Upper lobe of left lung (tissue), 4 donors: ENCODE data around the gene PHF21A.

ENCODE experiments used
- CTCF ChIP-seq, 6 experiments: fragments of 450-650 bp in 4 of 6; fragments of 200-600 bp in 2 of 6; sonication (generic) in 2 of 6; IDR thresholded peaks; one replicate each; pipeline ENCODE4 v1.5.1; 2016 to 2019; ENCODE audit warnings: antibody characterized with exemption in 6 of 6
- EP300 ChIP-seq, 4 donors: sonication (generic); formaldehyde crosslinking; IDR thresholded peaks; one replicate each; pipeline ENCODE4 v1.5.1; 2017; ENCODE audit warnings: antibody characterized with exemption in 4 of 4, control low read depth in 2 of 4
- POLR2A ChIP-seq, 4 donors: fragments of 450-650 bp; IDR thresholded peaks; one replicate each; pipeline ENCODE4 v1.5.1; 2016 to 2017; ENCODE audit warnings: antibody characterized with exemption in 4 of 4, mild to moderate bottlenecking in 2 of 4
- POLR2AphosphoS5 ChIP-seq, 2 donors: sonication (generic); formaldehyde crosslinking; IDR thresholded peaks; one replicate each; pipeline ENCODE4 v1.5.1; 2017; ENCODE audit warnings: antibody characterized with exemption in 2 of 2

DNA sequence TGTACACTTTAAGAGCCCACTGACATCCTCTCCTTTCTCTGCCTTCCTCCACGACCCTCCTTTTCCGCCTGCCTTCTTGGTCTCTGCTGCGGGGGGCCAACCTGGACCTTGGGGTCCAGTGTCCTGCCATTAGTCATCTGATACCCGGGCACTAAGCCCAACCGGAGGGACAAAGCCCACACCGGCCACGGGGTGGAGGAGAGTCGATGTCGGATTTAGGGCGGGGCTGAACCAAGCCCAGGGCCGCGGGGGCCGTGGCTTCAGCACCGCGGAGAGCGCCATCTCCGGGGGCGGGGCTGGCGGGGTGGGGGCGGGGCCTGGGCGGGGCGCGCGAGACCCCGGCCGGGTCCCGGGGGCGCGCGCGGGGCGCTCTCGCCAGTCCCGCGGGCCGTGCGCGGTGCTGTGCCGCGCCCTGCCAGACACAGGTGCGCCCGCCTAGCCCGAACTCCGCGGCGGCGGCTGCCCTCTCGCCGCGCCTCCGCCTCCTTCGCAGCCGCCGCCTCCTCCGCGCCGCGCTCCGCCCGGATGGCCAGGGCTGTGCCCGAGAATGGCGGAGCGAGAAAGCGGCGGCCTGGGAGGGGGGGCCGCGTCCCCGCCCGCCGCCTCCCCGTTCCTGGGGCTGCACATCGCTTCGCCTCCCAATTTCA lies 235.9 kb downstream of the PHF21A start, which contains the start of gene MAPK8IP1:
- TF ChIP-seq CTCF (IDR thresholded peaks at IDR 0.05) (no peak), POLR2AphosphoS5 (IDR thresholded peaks at IDR 0.05) (no peak), POLR2A (IDR thresholded peaks at IDR 0.05) (no peak), EP300 (IDR thresholded peaks at IDR 0.05) (no peak)
